ENCODE results near the gene SLC49A4.

GRCh38 chr3:122898298-122898697 lies 103.4 kb downstream of the SLC49A4 start:
- TF ChIP-seq CTCF (IDR thresholded peaks at IDR 0.05), result no peak
- TF ChIP-seq POLR2A (IDR thresholded peaks at IDR 0.05), result no peak

Measured in esophagus squamous epithelium (tissue), 4 donors.